DMS153 (cell line): ENCODE results near the gene GNB1.
"Not testable (repeated sequence)": the region's sequence is repeated elsewhere in the genome, so short reads cannot be mapped to it uniquely, and the experiment has no call there.

Experiments used
- DNase-seq: peaks from one replicate; lab custom pipeline; 2025; lab: John Stamatoyannopoulos, UW

The GNB1 gene

GRCh38 chr1:1890506-1891348, at the start of gene GNB1:
Gene GNB1, minus strand, starts transcription at chr1:1891087. Its CDS starts 65,634 bp downstream, at chr1:1825453.
- DNase-seq = peak; percentile 90

- no peak for DNase-seq
These were observed 49.2 kb upstream of the GNB1 start for GRCh38 chr1:1940123-1940425.

GRCh38 chr1:1939296-1940122, 48.6 kb upstream of the GNB1 start:
- no peak for DNase-seq

DNA sequence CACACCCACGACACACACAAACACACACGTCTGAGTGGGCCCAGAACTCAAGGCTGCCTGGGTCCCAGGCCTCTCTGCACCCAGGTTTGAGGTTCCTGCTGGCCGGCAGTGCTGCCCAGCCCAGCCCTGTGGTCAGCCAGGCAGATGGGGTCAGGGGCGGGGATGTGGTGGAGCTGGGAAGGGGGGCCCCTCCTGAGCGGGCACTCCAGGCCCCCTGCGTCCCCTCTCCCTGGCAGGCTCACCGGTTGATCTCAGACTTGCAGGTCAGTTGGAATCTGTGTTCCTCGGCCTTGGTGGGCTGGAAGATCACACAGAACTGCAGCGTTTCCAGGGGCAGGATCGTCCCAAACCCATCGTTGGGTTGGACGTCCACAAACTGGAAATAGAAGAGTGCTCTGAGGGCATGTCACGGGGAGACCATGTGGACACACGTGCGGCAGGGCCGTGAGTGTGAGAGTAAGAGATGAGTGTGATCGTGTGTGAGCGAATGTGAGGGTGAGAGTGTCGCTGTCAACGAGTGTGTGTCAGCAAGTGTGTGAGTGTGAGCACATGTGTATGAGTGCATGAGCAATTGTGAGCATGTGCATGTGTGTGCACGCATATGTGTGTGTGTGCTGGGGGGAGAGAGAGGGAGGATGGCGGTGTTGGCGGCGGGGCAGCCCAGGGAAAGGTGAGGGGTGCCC, 47.9 kb upstream of the GNB1 start:
- DNase-seq = no peak

- DNase-seq = no peak
These were observed 47.3 kb upstream of the GNB1 start for GRCh38 chr1:1938276-1938573.

DNA sequence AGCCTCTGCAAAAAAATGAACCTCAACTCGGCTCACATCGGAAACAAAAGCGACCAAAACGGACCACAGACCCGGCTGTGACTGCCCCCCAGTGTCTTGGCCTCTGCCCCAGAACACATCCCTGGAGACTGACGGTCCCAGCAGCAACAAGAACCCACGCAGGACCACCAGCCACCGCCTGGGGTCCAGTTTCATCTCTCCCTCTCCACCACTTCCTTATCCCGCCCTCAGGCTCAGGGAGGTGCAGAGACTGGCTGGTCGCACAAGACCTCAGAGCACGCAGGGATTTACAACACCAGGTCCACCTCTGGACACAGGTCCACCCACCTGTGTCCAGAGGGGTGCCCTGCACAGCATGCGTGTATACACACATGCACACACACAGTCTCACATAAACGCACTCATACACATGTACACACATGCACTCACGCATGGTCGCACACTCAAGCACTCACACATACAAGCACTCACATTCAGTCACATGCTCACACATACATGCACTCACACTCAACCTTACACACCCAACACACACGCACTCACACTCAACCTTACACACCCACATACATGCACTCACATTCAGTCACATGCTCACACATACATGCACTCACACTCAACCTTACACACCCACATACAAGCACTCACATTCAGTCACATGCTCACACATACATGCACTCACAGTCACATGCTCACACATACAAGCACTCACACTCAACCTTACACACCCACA, 46.8 kb upstream of the GNB1 start:
- no peak for DNase-seq

DNA sequence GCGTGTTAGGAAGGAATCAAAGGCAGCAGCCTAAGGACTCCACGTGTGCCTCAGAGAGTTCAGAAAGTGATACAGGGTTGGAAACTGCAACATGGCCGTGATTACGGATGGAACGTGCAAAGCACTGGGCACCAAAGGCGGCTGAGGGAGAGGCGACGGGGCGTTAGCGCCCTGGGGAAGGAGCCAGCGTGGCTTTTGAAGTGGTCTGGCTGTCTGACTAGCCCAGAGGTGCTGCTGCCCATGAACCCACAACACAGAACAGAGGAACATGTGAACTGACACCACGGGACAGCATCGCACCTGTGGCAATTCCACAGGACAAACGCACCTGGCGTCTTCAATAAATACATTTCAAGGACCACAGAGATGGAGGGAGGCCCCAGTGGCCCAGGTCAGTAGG, 46.2 kb upstream of the GNB1 start:
- DNase-seq = no peak

GRCh38 chr1:1934848-1935247, 44.0 kb upstream of the GNB1 start:
- DNase-seq = not testable (repeated sequence)

GRCh38 chr1:1929639-1930545, 39.0 kb upstream of the GNB1 start:
- DNase-seq = no peak

DNA sequence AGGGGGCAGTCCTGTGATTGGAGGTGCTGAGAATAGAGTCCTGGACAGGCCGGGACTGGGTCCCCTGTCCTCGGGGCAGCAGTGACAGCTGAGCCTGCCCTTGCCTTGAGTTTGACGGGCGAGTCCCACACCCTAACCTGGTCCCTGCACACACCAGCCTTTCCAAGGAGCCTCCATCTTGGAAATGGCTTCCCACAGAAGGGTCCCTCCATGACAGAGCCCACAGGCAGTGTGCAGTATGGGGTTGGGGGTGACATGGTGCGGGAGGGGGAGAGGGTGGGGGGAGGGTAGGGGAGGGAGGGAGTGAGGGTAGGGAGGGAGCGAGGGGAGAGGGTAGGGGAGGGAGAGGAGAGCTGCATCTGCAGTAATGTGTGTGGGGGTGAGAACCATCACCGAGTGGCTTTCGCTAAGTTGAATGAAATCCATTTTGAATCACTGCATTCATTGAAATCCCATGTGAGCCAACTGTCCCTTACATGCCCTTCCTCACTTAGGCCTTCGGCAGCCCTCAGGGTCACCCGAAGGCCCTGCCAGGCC, 38.3 kb upstream of the GNB1 start:
- no peak for DNase-seq

- no peak for DNase-seq
These were observed 37.6 kb upstream of the GNB1 start for GRCh38 chr1:1928231-1929101.

DNA sequence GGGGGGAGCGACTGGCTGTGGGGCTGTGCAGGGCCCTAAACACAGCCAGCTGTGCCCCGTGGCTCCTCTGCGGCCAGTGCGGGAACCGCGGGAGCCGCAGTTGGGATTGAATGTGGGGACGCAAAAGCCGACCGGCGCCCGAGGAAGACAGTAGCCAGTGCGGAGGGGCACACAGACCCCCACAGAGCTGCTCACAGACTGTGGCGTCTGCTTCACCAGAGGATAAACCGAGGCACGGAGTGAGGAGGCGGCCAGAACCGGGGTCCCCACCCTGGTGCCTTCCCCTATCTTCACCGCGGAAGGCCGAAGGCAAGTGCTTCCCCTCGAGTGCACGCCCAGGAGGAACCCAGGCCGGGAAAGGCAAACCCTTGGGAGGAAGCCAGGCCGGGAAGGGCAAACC, 36.9 kb upstream of the GNB1 start:
- DNase-seq = no peak

DNA sequence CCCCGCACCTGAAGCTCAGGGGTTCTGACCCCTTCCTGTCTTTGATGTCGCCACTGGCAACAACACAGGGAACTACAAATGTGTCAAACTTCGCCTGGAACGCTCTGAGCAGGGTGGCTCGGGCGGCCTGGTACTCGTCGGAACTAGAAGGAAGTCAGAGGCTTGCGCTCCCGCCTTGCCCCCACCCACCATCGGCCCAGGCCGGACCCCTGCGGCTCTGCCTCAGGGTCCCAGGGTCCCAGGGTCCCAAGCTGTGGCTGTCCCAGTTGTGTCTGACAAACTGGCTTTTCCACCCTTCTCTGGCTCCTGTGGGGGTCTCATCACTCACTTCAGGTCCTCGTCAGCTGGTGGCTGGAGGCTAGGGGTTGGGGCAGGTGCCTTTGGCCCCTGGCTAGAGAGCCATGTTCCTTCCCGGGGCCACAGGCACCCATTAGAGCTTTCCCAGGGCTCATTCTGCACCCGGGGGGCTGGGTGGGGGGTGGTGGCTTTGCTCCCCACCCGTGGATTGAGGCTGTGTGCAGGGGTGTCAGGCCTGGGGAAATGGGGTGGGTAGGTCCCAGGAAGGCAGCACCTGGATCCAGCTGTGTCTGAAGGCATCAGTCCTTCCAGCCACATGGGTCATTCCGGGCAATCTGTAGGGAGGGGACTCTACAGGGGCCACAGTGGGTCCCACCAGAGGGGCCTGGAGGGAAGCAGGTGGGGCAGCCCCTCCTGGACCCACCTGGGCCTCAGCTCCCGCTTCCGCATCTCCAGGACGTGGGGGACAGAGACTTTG, 36.2 kb upstream of the GNB1 start:
- no peak for DNase-seq

GRCh38 chr1:1926346-1926811, 35.5 kb upstream of the GNB1 start:
- DNase-seq = no peak

DNA sequence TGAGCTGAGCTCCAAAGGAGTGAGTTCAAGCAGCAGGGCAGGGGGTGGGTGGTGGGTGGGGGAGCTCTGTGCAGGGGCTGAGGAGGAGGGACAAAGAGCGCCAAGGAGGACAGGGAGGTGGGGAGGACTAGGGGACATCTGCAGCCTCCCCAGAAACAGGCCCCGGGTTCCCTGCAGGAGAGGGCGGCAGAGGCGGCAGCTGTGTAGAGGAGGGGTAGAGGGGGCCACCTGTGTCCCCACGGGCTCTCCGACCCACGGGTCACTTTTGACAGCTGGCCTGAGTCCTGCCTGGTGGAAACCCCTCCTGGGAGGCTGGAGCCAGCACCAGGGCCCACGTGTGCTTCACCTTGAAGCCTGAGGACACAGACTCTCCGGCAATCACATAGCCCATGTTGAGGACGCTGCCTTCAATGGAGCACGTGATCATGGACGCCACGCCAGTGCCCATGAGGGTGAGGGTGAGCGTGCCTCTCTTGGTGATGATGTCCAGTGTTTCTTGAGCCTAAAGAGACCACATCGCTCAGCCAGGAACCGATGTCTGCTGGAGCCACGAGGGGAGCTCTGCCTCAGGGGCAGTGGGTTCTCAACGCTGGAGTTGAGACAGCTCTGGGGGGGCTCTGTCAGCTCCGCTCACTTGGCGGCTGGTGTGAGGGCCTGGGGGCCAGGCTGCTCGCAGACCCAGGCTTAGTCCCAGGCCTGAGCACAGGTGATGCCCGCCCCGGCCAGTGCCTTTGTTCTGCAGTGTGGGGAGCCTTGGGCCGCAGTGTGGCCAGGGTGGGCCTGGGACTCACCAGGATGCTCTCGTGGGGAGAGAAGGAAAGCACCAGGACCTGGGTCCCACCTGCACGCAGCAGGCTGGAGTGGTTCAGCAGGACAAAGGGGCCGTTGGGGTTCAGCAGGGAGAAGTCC, 34.8 kb upstream of the GNB1 start:
- no peak for DNase-seq

- DNase-seq = no peak
These were observed 34.0 kb upstream of the GNB1 start for GRCh38 chr1:1924849-1925248.

DNA sequence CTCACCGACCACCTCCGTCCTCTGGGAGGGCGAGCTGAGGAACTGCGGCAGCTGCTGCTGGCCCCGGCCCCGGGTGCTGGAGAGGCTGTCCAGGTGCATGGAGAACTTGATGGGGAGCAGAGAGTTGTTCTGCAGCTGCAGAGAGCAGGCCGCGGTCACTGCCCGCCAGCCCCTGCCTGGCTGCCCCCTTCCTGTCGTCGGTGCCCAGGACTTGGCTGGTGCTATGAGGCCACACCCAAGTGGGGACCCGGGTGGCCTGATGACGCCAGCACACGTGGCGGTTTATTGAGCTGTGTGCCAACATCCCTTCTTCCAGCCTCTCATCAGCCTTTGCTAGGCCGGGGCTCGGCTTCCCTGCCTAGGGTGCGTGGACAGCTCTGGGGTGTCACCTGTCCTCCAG, 33.5 kb upstream of the GNB1 start:
- no peak for DNase-seq
